ENCODE results near the gene PLPP7.

PLPP7 gene

GRCh38 chr9:131282688-131283422 is 6.7 kb upstream of the PLPP7 start:
- no peak for DNase-seq

GRCh38 chr9:131284856-131285255 is 4.7 kb upstream of the PLPP7 start:
- DNase-seq = no peak

- no peak for DNase-seq
Observed at GRCh38 chr9:131287359-131287758, 2.2 kb upstream of the PLPP7 start.

- DNase-seq = no peak
Observed at GRCh38 chr9:131288217-131288616, 1.3 kb upstream of the PLPP7 start.

- DNase-seq = no peak
Observed at GRCh38 chr9:131290036-131290766, 678 bp downstream of the PLPP7 start.

GRCh38 chr9:131290767-131291370 is 1.3 kb downstream of the PLPP7 start:
- no peak for DNase-seq

GRCh38 chr9:131291795-131292315 is 2.3 kb downstream of the PLPP7 start:
- no peak for DNase-seq

GRCh38 chr9:131292937-131293336 is 3.4 kb downstream of the PLPP7 start:
- no peak for DNase-seq

- DNase-seq = no peak
Observed at GRCh38 chr9:131296460-131296859, 6.9 kb downstream of the PLPP7 start.

GRCh38 chr9:131296906-131297500 is 7.5 kb downstream of the PLPP7 start:
- no peak for DNase-seq

GRCh38 chr9:131297903-131298302 is 8.4 kb downstream of the PLPP7 start:
- DNase-seq = no peak

- DNase-seq = no peak
Observed at GRCh38 chr9:131298341-131298740, 8.8 kb downstream of the PLPP7 start.

- no peak for DNase-seq
Observed at GRCh38 chr9:131298816-131299215, 9.3 kb downstream of the PLPP7 start.

- no peak for DNase-seq
Observed at GRCh38 chr9:131299346-131299960, 9.9 kb downstream of the PLPP7 start.

- DNase-seq = no peak
Observed at GRCh38 chr9:131299961-131300347, 10.4 kb downstream of the PLPP7 start.

- DNase-seq = no peak
Observed at GRCh38 chr9:131300444-131300843, 10.9 kb downstream of the PLPP7 start.

GRCh38 chr9:131302244-131303075 is 12.9 kb downstream of the PLPP7 start:
- DNase-seq = no peak

- no peak for DNase-seq
Observed at GRCh38 chr9:131303381-131304321, 14.1 kb downstream of the PLPP7 start.

- no peak for DNase-seq
Observed at GRCh38 chr9:131304676-131305355, 15.3 kb downstream of the PLPP7 start.

- no peak for DNase-seq
Observed at GRCh38 chr9:131306397-131307004, 17.0 kb downstream of the PLPP7 start.
